Panc1 (cell line): ENCODE data around the gene DDA1. TPM values are rescaled to one million over a fixed set of nuclear protein-coding genes. Genes with fewer than 3 reads are reported as not detected.

Experiments used
- ATAC-seq: fragments of 200-7000 bp; cut with Tn5 transposase; 2 replicates; pipeline ENCODE4 v1.9.1; 2020; ENCODE audit warnings: mild to moderate bottlenecking, moderate library complexity
- BruUV-seq: library from RNA; stranded (reverse); fragments of 400-500 nt; replicated peaks from 2 replicates; lab custom pipeline; 2021; lab: Mats Ljungman, UMichigan
- CTCF ChIA-PET: fragments of 300-600 bp; sonication (Branson Sonifier 250); formaldehyde crosslinking; loops from one replicate; lab custom pipeline; 2022; ENCODE audit warnings: antibody characterized with exemption; lab: Charles Lee
- POLR2A ChIA-PET: fragments of 300-600 bp; sonication (Branson Sonifier 250); formaldehyde crosslinking; loops from one replicate; lab custom pipeline; 2022; ENCODE audit warnings: antibody characterized with exemption; lab: Charles Lee
- DNase-seq: peaks from one replicate; pipeline ENCODE4 v3.0.0-alpha.2; 2010; ENCODE audit warnings: low read depth, low spot score
- H3K27ac ChIP-seq: 2 replicates; pipeline ENCODE4 v1.5.1; 2011; ENCODE audit warnings: mild to moderate bottlenecking, low read length, inconsistent platforms
- H3K27me3 ChIP-seq: fragments of 200-500 bp; sonication (Bioruptor generic); 2 replicates; pipeline ENCODE4 v1.6.0; 2014; ENCODE audit warnings: low read length, inconsistent platforms; ENCODE audit not compliant: control insufficient read depth, insufficient read depth
- H3K36me3 ChIP-seq: fragments of 200-500 bp; sonication (Bioruptor generic); 2 replicates; pipeline ENCODE4 v1.5.1; 2014; ENCODE audit warnings: inconsistent platforms, mild to moderate bottlenecking, low read length, moderate library complexity; ENCODE audit not compliant: control insufficient read depth, insufficient read depth
- H3K4me1 ChIP-seq: 2 replicates; pipeline ENCODE4 v1.5.1; 2011; ENCODE audit warnings: inconsistent platforms, mild to moderate bottlenecking, low read length, moderate library complexity; ENCODE audit not compliant: control insufficient read depth, insufficient read depth
- H3K4me3 ChIP-seq, 2 experiments: 2 replicates each; pipeline ENCODE4 v1.5.1; 2011 to 2012; ENCODE audit warnings: low read depth in 2 of 2, low read length in 2 of 2, mild to moderate bottlenecking in 2 of 2, inconsistent platforms in 1 of 2, moderate library complexity in 1 of 2
- H3K9me3 ChIP-seq: fragments of 200-500 bp; sonication (Bioruptor generic); 2 replicates; pipeline ENCODE4 v1.5.1; 2014; ENCODE audit warnings: low read depth, mild to moderate bottlenecking, inconsistent platforms, low read length, moderate library complexity; ENCODE audit not compliant: control insufficient read depth, insufficient read depth
- POLR2AphosphoS5 ChIP-seq: IDR thresholded peaks from 2 replicates; pipeline ENCODE4 v1.6.1; 2012; ENCODE audit warnings: mild to moderate bottlenecking, low read depth, low read length, moderate library complexity
- SIN3A ChIP-seq: IDR thresholded peaks from 2 replicates; pipeline ENCODE4 v1.6.1; 2012; ENCODE audit warnings: low read depth, mild to moderate bottlenecking, low read length, moderate library complexity, borderline replicate concordance; ENCODE audit not compliant: insufficient read depth
- TCF7L2 ChIP-seq: IDR thresholded peaks from 2 replicates; pipeline ENCODE4 v1.6.1; 2011; ENCODE audit warnings: mild to moderate bottlenecking, low read depth, low read length, inconsistent platforms
- in situ Hi-C: cut with HindIII; loops from 2 replicates; pipeline ENCODE4 v1.10.0; 2016; ENCODE audit warnings: low sequenced_read_pairs, low pct_unique_long_range_greater_than_20kb
- intact Hi-C: fragments of 100-400 bp; cut with micrococcal nuclease; formaldehyde crosslinking; loops from one replicate; pipeline ENCODE4 v1.10.0; 2022; ENCODE audit not compliant: unreplicated experiment
- total RNA-seq: library from RNA; stranded (reverse); gene quantifications from one replicate; pipeline ENCODE4 v1.2.1, GENCODE V29; 2021; ENCODE audit not compliant: unreplicated experiment
- TF ChIP-seq, protein P1 (sequence below), 2 experiments: IDR thresholded peaks; 2 replicates each; pipeline ENCODE4 v1.6.1; 2011 to 2012; ENCODE audit warnings: low read depth in 2 of 2, control low read depth in 1 of 2, low read length in 1 of 2, mild to moderate bottlenecking in 1 of 2, moderate library complexity in 1 of 2; ENCODE audit not compliant: insufficient read depth in 1 of 2
- TF ChIP-seq, protein P2 (sequence below): fragments of 450-650 bp; IDR thresholded peaks from 2 replicates; pipeline ENCODE4 v1.5.1; 2017; ENCODE audit warnings: mild to moderate bottlenecking

DDA1 gene
- total RNA-seq, 1 experiment from 2014 or later: 56.0 TPM

DNA sequence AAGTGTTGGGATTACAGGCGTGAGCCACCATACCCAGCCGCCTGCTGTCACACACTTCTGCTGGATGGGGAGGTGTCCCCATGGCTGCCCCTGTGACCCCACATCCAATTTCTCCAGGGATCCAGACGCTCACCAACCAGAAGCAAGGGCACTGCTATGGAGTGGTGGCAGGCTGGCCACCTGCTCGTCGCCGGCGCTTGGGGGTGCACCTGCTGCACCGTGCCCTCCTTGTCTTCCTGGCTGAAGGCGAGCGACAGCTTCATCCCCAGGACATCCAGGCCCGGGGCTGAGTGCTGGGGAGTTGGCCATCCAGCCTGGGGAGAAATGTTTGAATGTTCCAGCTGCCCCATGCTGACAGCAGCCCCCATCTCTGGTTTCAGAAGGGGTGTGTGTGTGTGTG is 23.1 kb upstream of the DDA1 start:
- in situ Hi-C loops (no loop called here), intact Hi-C loops (loop anchor here (10.0 kb wide), 1 partner anchor 61 kb away; the partner anchor contains the start of gene OCEL1)
- BruUV-seq: no TSS peak
- no peak for DNase-seq
- H3K27me3 ChIP-seq: no peaks in the 10 kb centered on the region
- no peak overlapping the region for H3K27ac ChIP-seq
- ChIA-PET POLR2A (no interaction called here), CTCF (no interaction called here)
- no peak for ATAC-seq
- TF ChIP-seq POLR2AphosphoS5: no peak
- TF ChIP-seq TCF7L2: no peak
- no peak for TF ChIP-seq SIN3A
- TF ChIP-seq, protein P1, sequence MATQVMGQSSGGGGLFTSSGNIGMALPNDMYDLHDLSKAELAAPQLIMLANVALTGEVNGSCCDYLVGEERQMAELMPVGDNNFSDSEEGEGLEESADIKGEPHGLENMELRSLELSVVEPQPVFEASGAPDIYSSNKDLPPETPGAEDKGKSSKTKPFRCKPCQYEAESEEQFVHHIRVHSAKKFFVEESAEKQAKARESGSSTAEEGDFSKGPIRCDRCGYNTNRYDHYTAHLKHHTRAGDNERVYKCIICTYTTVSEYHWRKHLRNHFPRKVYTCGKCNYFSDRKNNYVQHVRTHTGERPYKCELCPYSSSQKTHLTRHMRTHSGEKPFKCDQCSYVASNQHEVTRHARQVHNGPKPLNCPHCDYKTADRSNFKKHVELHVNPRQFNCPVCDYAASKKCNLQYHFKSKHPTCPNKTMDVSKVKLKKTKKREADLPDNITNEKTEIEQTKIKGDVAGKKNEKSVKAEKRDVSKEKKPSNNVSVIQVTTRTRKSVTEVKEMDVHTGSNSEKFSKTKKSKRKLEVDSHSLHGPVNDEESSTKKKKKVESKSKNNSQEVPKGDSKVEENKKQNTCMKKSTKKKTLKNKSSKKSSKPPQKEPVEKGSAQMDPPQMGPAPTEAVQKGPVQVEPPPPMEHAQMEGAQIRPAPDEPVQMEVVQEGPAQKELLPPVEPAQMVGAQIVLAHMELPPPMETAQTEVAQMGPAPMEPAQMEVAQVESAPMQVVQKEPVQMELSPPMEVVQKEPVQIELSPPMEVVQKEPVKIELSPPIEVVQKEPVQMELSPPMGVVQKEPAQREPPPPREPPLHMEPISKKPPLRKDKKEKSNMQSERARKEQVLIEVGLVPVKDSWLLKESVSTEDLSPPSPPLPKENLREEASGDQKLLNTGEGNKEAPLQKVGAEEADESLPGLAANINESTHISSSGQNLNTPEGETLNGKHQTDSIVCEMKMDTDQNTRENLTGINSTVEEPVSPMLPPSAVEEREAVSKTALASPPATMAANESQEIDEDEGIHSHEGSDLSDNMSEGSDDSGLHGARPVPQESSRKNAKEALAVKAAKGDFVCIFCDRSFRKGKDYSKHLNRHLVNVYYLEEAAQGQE (IDR thresholded peaks at IDR 0.05; ENCODE audit: insufficient read depth in 1 of 2, low read depth in 2 of 2, low read length in 1 of 2): no peak
- TF ChIP-seq, protein P2, sequence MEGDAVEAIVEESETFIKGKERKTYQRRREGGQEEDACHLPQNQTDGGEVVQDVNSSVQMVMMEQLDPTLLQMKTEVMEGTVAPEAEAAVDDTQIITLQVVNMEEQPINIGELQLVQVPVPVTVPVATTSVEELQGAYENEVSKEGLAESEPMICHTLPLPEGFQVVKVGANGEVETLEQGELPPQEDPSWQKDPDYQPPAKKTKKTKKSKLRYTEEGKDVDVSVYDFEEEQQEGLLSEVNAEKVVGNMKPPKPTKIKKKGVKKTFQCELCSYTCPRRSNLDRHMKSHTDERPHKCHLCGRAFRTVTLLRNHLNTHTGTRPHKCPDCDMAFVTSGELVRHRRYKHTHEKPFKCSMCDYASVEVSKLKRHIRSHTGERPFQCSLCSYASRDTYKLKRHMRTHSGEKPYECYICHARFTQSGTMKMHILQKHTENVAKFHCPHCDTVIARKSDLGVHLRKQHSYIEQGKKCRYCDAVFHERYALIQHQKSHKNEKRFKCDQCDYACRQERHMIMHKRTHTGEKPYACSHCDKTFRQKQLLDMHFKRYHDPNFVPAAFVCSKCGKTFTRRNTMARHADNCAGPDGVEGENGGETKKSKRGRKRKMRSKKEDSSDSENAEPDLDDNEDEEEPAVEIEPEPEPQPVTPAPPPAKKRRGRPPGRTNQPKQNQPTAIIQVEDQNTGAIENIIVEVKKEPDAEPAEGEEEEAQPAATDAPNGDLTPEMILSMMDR: no peak
- no peaks in the 10 kb centered on the region for H3K9me3 ChIP-seq
- H3K4me1 ChIP-seq: peaks cover 3% of the 10 kb centered on the region; the same call in 1 of the 2 replicates
- no peak overlapping the region for H3K4me3 ChIP-seq
- no peaks in the 10 kb centered on the region for H3K36me3 ChIP-seq

DNA sequence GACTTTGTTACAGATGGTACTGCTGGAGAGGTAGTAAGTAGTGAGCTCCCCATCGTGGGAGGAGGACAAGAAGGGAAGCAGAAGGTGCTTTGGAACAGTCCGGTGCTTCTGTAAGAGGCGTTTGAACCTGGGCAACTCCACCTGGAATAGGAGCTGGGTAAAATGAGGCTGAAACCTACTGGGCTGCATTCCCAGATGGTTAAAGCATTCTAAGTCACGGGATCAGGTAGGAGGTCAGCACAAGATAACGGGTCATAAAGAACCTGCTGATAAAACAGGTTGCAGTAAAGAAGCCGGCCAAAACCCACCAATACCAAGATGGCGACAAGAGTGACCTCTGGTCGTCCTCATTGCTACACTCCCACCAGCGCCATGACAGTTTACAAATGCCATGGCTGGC is 22.6 kb upstream of the DDA1 start:
- DNase-seq: no peak
- intact Hi-C loops: loop anchor here (10.0 kb wide), 1 partner anchor 62 kb away; the partner anchor contains the start of gene OCEL1

More for the DNA sequence above, 22.6 kb upstream of the DDA1 start:
- Histone ChIP-seq H3K27ac (no peak overlapping the region), H3K4me3 (no peak overlapping the region), H3K9me3 (no peaks in the 10 kb centered on the region), H3K36me3 (no peaks in the 10 kb centered on the region), H3K27me3 (no peaks in the 10 kb centered on the region), H3K4me1 (peaks cover 3% of the 10 kb centered on the region; the same call in 1 of the 2 replicates)
- no peak for ATAC-seq
- in situ Hi-C loops: no loop called here
- ChIA-PET POLR2A (no interaction called here), CTCF (interaction anchor here (0.5 kb wide), 1 partner anchor 10 kb away, joined by 7 read pairs; no protein-coding TSS in a partner anchor)
- TF ChIP-seq SIN3A (no peak), POLR2AphosphoS5 (no peak), TCF7L2 (no peak)
- TF ChIP-seq, protein P2: no peak
- TF ChIP-seq, protein P1 (IDR thresholded peaks at IDR 0.05; ENCODE audit: insufficient read depth in 1 of 2, low read depth in 2 of 2, low read length in 1 of 2): no peak
- no TSS peak for BruUV-seq
